ENCODE results near the gene ATF2. TPM values are rescaled to one million over a fixed set of nuclear protein-coding genes. Genes with fewer than 3 reads are reported as not detected.

ATF2 gene
- total and polyA plus RNA-seq, 10 donors: 16.3 to 71.6 (median 59.5) TPM

DNA sequence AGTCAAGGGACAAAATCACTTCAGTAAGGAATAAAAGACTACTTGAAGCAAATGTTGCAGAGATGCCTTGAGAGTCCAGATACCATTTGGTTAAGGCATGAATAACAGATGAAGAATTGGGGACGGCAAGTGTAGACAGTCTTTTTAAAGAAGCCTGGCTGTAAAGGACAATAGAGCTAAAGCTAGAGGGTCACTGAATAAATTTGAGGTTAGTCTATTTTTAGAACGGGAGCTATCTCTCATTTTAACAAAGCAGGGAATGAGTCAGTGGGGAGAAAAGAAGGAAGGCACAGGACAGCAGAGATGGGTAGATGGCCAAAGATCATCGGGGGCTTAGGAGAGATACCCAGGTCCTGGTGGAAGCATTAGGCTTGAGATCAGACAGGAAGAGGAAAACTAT, 132.2 kb downstream of the ATF2 start:
- TF ChIP-seq POLR2AphosphoS5 (IDR thresholded peaks at IDR 0.05): no peak
- no peak for TF ChIP-seq CTCF (IDR thresholded peaks at IDR 0.05 in 8 of 11, conservative IDR thresholded peaks at IDR 0.05 in 3 of 11)
- TF ChIP-seq POLR2A (IDR thresholded peaks at IDR 0.05): no peak
- no peaks in the 10 kb centered on the region for H3K27me3 ChIP-seq (replicated peaks in 1 of 7)
- H3K27ac ChIP-seq: no peak overlapping the region
- no peaks in the 10 kb centered on the region for H3K36me3 ChIP-seq
- WGBS, 5 donors: 73 to 91% (median 80%) methylated on average over 3 of the region's 3 CpGs
- H3K9me3 ChIP-seq: no peaks in the 10 kb centered on the region
- DNase-seq: no peak
- intact Hi-C loops (cut with DNase I; ENCODE audit: low total_unique reads): no loop called here
- H3K4me3 ChIP-seq: no peak overlapping the region
- peaks cover 0 to 13% (median 6%) of the 10 kb centered on the region in 6 donors for H3K4me1 ChIP-seq

DNA sequence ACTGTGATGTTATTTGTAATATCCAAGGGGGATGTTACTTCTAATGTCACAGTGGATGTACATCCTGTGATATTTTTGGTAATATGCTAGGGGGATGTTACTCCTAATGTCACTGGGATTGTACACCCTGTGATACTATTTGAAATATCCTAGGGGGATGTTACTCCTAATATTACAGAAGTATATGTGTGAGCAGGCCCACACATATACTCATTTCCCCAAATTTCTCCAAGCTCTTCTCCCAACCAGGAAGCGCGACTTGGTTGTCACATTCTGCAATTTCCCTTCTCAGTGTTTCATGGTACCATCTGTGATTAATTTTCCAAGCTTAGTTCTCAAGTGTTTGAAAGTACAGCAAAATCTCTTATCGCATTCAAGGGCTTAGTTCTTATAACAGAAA, 133.3 kb downstream of the ATF2 start:
- Histone ChIP-seq H3K4me1 (peaks cover 0 to 13% (median 6%) of the 10 kb centered on the region in 6 donors), H3K4me3 (no peak overlapping the region), H3K27ac (no peak overlapping the region), H3K36me3 (no peaks in the 10 kb centered on the region), H3K9me3 (no peaks in the 10 kb centered on the region), H3K27me3 (replicated peaks in 1 of 7) (no peaks in the 10 kb centered on the region)
- TF ChIP-seq CTCF (IDR thresholded peaks at IDR 0.05 in 8 of 11, conservative IDR thresholded peaks at IDR 0.05 in 3 of 11) (no peak), POLR2A (IDR thresholded peaks at IDR 0.05) (no peak), POLR2AphosphoS5 (IDR thresholded peaks at IDR 0.05) (no peak)
- intact Hi-C loops (cut with DNase I; ENCODE audit: low total_unique reads): no loop called here
- WGBS, 5 donors: 83 to 91% (median 86%) methylated on average over 3 of the region's 3 CpGs
- no peak for DNase-seq

DNA sequence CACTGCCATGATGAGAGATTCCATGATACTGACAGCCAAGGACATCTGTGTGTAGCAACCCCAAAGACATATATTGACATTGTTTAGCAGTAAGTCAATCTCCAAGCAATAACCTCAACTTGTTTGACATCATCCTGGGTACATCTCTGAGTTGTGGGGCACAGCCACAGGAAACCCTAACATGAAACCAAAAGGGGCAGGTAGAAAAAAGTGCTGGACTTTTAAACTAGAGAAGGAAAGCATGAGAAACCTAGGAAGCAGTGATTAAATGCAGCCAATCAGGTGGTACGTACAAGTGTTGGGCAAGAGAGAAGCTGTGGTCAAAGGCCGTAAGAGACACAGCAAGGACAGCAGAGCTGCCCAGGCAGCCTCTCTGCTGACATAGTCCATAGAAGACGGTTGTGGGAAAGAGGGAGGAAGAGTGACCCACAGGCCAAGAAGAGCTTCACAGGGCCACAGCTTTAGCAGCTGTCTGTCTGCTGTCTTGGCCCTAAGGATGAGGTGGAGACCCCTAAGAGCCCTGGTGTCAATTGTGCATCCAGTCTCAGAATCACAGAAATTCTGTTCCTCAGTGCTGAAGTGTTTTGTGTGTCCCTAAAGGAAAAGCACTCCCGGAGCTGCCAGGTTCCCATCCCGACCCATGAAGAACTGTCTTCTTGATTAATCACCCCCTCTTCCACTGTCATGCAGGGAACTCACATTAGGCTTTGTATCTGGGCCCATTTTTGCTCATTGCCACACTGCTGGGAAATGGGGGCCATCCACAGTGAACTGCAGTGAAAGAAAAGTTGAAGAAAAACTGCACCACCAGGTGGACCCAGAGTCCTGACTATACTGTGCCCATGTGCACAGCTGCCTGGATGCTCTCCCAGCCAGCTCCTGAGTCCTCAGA, 137.4 kb downstream of the ATF2 start:
- Histone ChIP-seq H3K36me3 (no peaks in the 10 kb centered on the region), H3K4me1 (no peaks in the 10 kb centered on the region), H3K9me3 (no peaks in the 10 kb centered on the region), H3K27me3 (replicated peaks in 1 of 7) (no peaks in the 10 kb centered on the region), H3K27ac (peak overlapping the region in 1 of 8 donors; percentile 1), H3K4me3 (no peak overlapping the region)
- whole genome bisulfite sequencing, 5 donors: 52 to 76% (median 64%) methylated on average over 5 of the region's 5 CpGs
- DNase-seq: no peak
- TF ChIP-seq POLR2AphosphoS5 (IDR thresholded peaks at IDR 0.05) (no peak), CTCF (IDR thresholded peaks at IDR 0.05 in 8 of 11, conservative IDR thresholded peaks at IDR 0.05 in 3 of 11) (peak in 3 of 11 experiments; percentile 8 to 22 (median 9))
- intact Hi-C loops (cut with DNase I; ENCODE audit: low total_unique reads): no loop called here

GRCh38 chr2:175027755-175028154, 140.2 kb downstream of the ATF2 start:
- Histone ChIP-seq H3K9me3 (no peaks in the 10 kb centered on the region), H3K4me3 (no peak overlapping the region), H3K4me1 (no peaks in the 10 kb centered on the region), H3K27me3 (replicated peaks in 1 of 7) (no peaks in the 10 kb centered on the region), H3K36me3 (no peaks in the 10 kb centered on the region), H3K27ac (peak overlapping the region in 5 of 8 donors; percentile 53 to 81 (median 62))
- intact Hi-C loops (cut with DNase I; ENCODE audit: low total_unique reads): no loop called here
- no peak for DNase-seq
- 91 to 94% (median 91%) methylated on average over 3 of the region's 3 CpGs for WGBS, 5 donors
- TF ChIP-seq POLR2AphosphoS5 (IDR thresholded peaks at IDR 0.05): no peak
- no peak for TF ChIP-seq POLR2A (IDR thresholded peaks at IDR 0.05)
- no peak for TF ChIP-seq CTCF (IDR thresholded peaks at IDR 0.05 in 8 of 11, conservative IDR thresholded peaks at IDR 0.05 in 3 of 11)

Measured in spleen (tissue), 11 donors.